ENCODE results near the gene CARTPT. TPM values are rescaled to one million over a fixed set of nuclear protein-coding genes. Genes with fewer than 3 reads are reported as not detected.
A peak's percentile ranks its signal among the peaks of the same experiment; 100 is the strongest.

CARTPT gene
- total and polyA plus RNA-seq, 2 donors from 2014 or later: not detected

- Histone ChIP-seq H3K36me3 (ENCODE audit: control insufficient read depth in 2 of 3, insufficient read depth in 3 of 3, low read length in 3 of 3) (no peaks in the 10 kb centered on the region), H3K27ac (ENCODE audit: low read depth in 2 of 2, low read length in 2 of 2) (no peak overlapping the region), H3K4me3 (ENCODE audit: low read length in 3 of 3) (no peak overlapping the region), H3K9ac (ENCODE audit: low read length in 3 of 3) (no peak overlapping the region), H3K9me3 (ENCODE audit: control insufficient read depth in 2 of 3, insufficient read depth in 1 of 3, low read length in 3 of 3) (no peaks in the 10 kb centered on the region), H3K27me3 (ENCODE audit: control insufficient read depth, insufficient read depth, low read length) (no peaks in the 10 kb centered on the region), H3K4me1 (ENCODE audit: control insufficient read depth in 2 of 3, insufficient read depth in 2 of 3, low read depth in 1 of 3, low read length in 3 of 3) (peaks cover 0 to 2% (median 0%) of the 10 kb centered on the region in 3 donors)
- DNase-seq (no peak), FAIRE-seq (no peak)
- intact Hi-C loops (cut with DNase I): no loop called here
- TF ChIP-seq CTCF (IDR thresholded peaks at IDR 0.05; ENCODE audit: borderline replicate concordance, extremely low read depth, insufficient read depth): no peak
These were observed 19.3 kb upstream of the CARTPT start for GRCh38 chr5:71699751-71700150.

- no peak for TF ChIP-seq CTCF (IDR thresholded peaks at IDR 0.05; ENCODE audit: borderline replicate concordance, extremely low read depth, insufficient read depth)
- no peak overlapping the region for H3K27ac ChIP-seq (ENCODE audit: low read depth in 2 of 2, low read length in 2 of 2)
- H3K4me3 ChIP-seq (ENCODE audit: low read length in 3 of 3): no peak overlapping the region
- H3K36me3 ChIP-seq (ENCODE audit: control insufficient read depth in 2 of 3, insufficient read depth in 3 of 3, low read length in 3 of 3): no peaks in the 10 kb centered on the region
- intact Hi-C loops (cut with DNase I): no loop called here
- H3K4me1 ChIP-seq (ENCODE audit: control insufficient read depth in 2 of 3, insufficient read depth in 2 of 3, low read depth in 1 of 3, low read length in 3 of 3): peaks cover 0 to 2% (median 0%) of the 10 kb centered on the region in 3 donors
- no peak overlapping the region for H3K9ac ChIP-seq (ENCODE audit: low read length in 3 of 3)
- H3K27me3 ChIP-seq (ENCODE audit: control insufficient read depth, insufficient read depth, low read length): no peaks in the 10 kb centered on the region
- FAIRE-seq (no peak), DNase-seq (no peak)
- no peaks in the 10 kb centered on the region for H3K9me3 ChIP-seq (ENCODE audit: control insufficient read depth in 2 of 3, insufficient read depth in 1 of 3, low read length in 3 of 3)
These were observed 18.3 kb upstream of the CARTPT start for GRCh38 chr5:71700803-71701202.

DNA sequence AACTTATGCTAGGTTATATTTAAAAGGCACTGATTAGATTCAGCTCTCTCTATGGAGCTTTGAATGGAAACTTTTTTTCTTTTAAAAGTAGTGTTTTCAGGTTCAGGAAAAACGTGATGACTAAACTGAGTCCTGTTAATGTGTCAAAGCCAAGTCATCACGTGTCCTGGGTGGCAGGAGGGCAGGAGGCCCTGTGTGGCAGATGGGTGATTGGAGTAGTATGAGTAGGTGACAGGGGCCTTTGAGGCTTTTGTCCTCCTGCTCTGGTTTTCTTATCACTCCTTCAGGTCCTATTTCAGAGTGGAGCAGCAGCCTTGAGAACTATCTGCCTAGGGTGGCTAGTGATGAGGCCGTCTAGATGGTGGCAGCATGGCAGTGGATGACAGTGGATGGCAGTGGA is 17.7 kb upstream of the CARTPT start:
- FAIRE-seq (no peak), DNase-seq (no peak)
- Histone ChIP-seq H3K27me3 (ENCODE audit: control insufficient read depth, insufficient read depth, low read length) (no peaks in the 10 kb centered on the region), H3K36me3 (ENCODE audit: control insufficient read depth in 2 of 3, insufficient read depth in 3 of 3, low read length in 3 of 3) (no peaks in the 10 kb centered on the region), H3K9me3 (ENCODE audit: control insufficient read depth in 2 of 3, insufficient read depth in 1 of 3, low read length in 3 of 3) (no peaks in the 10 kb centered on the region), H3K9ac (ENCODE audit: low read length in 3 of 3) (no peak overlapping the region), H3K27ac (ENCODE audit: low read depth in 2 of 2, low read length in 2 of 2) (no peak overlapping the region), H3K4me3 (ENCODE audit: low read length in 3 of 3) (no peak overlapping the region), H3K4me1 (ENCODE audit: control insufficient read depth in 2 of 3, insufficient read depth in 2 of 3, low read depth in 1 of 3, low read length in 3 of 3) (peaks cover 0 to 2% (median 0%) of the 10 kb centered on the region in 3 donors)
- intact Hi-C loops (cut with DNase I): no loop called here
- no peak for TF ChIP-seq CTCF (IDR thresholded peaks at IDR 0.05; ENCODE audit: borderline replicate concordance, extremely low read depth, insufficient read depth)

GRCh38 chr5:71703941-71704340 is 15.1 kb upstream of the CARTPT start:
- Histone ChIP-seq H3K27ac (ENCODE audit: low read depth in 2 of 2, low read length in 2 of 2) (no peak overlapping the region), H3K4me3 (ENCODE audit: low read length in 3 of 3) (no peak overlapping the region), H3K36me3 (ENCODE audit: control insufficient read depth in 2 of 3, insufficient read depth in 3 of 3, low read length in 3 of 3) (no peaks in the 10 kb centered on the region), H3K27me3 (ENCODE audit: control insufficient read depth, insufficient read depth, low read length) (no peaks in the 10 kb centered on the region), H3K9ac (ENCODE audit: low read length in 3 of 3) (no peak overlapping the region), H3K4me1 (ENCODE audit: control insufficient read depth in 2 of 3, insufficient read depth in 2 of 3, low read depth in 1 of 3, low read length in 3 of 3) (no peaks in the 10 kb centered on the region), H3K9me3 (ENCODE audit: control insufficient read depth in 2 of 3, insufficient read depth in 1 of 3, low read length in 3 of 3) (no peaks in the 10 kb centered on the region)
- no peak for TF ChIP-seq CTCF (IDR thresholded peaks at IDR 0.05; ENCODE audit: borderline replicate concordance, extremely low read depth, insufficient read depth)
- FAIRE-seq (no peak), DNase-seq (peak in 2 of 5 donors; percentile 14 to 27)
- intact Hi-C loops (cut with DNase I): no loop called here

All from kidney (tissue), 14 donors.